Measurements from ENCODE around the gene SLC6A12.

The SLC6A12 gene

DNA sequence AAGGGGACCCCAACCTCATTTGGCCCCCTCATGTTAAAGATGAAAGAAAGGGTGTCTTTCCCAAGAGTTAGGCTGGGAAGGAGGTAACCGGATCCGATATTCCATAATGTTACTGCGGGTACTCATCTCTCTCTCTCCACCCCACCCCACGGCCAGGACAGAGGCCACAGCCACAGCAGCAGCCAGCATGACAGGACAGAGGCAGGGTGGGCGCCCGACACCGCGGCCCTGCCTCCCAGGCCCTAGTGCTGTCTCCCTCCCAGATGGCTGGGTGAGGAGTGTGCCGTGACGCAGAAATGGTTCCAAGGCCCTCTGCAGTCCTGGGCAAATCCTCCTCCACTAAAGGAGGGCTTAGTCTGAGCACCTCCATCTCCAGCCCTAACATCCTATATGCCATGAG lies 6.2 kb downstream of the SLC6A12 start:
- no peak for DNase-seq (ENCODE audit: low read depth)
- no peak for TF ChIP-seq CTCF (IDR thresholded peaks at IDR 0.05; ENCODE audit: low read depth, low read length, missing control alignments)
- no peak overlapping the region for H3K4me3 ChIP-seq (ENCODE audit: low read depth, low read length)

DNA sequence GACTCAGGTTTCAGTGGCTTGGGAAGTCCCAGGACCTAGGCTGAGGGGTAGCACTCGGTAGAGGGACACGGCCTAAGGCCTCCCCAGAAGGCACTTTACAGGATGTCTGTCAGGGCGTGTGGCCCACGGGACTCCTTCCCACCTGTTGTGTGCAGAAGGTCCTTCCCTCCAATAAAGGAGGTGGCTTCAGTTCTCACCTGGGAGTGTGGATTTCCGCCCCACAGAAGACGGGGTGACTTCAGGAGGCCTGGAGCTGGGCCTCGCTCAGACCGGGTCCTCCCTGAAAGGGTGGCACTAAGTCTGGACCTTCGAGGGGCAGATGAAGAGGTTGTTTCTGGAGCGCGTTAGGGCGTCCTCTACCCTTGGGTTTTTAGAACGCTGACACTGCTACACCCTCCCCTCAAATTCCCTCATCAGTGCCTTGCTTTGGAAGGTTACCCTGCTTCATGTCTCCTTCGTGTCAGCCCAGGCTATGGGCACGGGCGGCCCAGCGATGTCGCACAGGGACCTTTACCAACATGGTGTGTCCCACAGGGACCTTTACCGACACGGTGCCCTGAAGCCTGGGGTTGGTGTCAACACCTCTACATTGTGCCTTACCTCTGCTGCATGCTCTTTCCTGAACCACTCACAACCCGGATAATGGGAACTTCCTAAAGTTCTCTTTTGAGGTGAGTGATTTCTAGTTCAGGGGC lies 7.1 kb downstream of the SLC6A12 start:
- no peak for TF ChIP-seq CTCF (IDR thresholded peaks at IDR 0.05; ENCODE audit: low read depth, low read length, missing control alignments)
- DNase-seq (ENCODE audit: low read depth) = no peak
- H3K4me3 ChIP-seq (ENCODE audit: low read depth, low read length) = no peak overlapping the region

DNA sequence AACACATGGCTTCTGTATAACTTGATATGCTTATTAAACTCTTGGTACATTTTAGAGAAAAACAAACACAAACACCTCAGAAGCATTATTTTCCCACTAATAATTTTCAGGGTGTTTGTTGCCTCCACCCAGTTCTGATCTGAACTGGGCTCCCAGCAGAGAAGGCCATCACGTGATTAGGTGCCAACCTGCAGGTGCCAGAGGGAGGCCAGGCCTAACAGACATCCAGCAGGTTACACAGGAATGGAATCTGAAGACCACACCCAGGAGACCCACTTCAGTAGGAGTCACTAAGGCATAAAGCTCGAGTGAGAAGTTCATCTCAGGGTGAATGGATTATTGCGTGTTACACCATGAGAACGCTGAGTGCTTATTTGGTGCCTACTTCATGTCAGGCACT lies 8.9 kb downstream of the SLC6A12 start:
- no peak for TF ChIP-seq CTCF (IDR thresholded peaks at IDR 0.05; ENCODE audit: low read depth, low read length, missing control alignments)
- DNase-seq (ENCODE audit: low read depth) = no peak
- H3K4me3 ChIP-seq (ENCODE audit: low read depth, low read length) = no peak overlapping the region

DNA sequence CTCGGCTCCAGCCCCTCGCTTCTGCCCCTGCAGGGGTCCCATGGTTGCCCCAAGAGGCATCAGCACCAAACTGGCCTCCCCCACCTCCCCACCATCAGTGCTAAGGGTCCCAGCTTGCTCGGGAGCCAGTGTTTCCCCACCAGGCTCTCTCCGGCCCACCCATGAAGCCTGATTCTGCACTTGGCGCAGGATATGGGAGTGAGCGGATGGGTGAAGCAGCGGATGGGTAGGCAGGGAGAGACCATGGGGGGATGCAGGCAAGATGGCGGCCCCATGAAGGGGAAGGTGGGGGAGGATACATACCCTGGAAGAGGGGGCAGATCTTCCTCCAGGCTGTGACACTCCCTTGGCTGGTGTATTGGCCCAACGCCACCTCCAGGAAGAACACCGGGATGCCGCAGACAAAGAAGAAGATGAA lies 9.7 kb downstream of the SLC6A12 start:
- no peak overlapping the region for H3K4me3 ChIP-seq (ENCODE audit: low read depth, low read length)
- no peak for DNase-seq (ENCODE audit: low read depth)
- TF ChIP-seq CTCF (IDR thresholded peaks at IDR 0.05; ENCODE audit: low read depth, low read length, missing control alignments) = no peak

DNA sequence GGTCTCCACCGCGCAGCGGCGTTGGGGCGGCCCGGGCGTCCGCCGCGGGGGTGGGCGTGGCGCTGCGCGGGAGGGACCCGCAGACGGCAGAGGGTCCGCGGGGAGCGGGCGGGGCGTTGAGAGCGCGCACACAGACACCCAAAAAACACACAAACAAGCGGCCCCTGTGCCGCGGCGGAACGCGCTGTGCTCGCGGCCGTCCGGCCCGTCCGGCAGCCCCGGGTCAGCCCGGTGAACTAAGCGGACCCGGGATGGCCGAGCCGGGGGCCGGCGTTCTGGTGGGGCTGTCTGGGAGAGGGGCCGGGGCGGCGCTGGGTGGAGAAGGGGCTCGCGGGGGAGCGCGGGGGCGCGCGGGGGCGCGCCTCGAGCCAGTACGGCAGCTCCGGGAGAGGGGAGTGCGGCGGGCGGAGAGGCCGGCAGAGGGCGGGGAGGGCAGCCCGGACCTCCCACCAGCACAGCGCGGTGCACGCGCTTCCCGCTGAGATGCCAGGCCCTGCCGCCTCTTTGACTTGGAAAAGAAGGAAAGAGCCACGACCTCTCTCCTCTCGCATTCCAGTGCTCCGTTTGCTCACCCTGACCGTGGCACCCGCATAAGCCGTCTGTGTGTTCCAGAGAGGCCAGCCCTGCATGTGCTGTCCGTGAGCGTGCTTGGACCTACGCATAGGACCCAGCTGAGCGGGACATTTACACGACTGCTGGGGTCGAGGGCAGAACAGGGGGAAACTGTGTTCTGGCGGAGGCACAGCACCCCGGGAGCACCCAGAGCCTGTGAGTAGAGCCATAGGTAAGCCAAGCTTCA lies 10.3 kb downstream of the SLC6A12 start:
- DNase-seq (ENCODE audit: low read depth) = no peak
- H3K4me3 ChIP-seq (ENCODE audit: low read depth, low read length) = no peak overlapping the region
- TF ChIP-seq CTCF (IDR thresholded peaks at IDR 0.05; ENCODE audit: low read depth, low read length, missing control alignments) = no peak

DNA sequence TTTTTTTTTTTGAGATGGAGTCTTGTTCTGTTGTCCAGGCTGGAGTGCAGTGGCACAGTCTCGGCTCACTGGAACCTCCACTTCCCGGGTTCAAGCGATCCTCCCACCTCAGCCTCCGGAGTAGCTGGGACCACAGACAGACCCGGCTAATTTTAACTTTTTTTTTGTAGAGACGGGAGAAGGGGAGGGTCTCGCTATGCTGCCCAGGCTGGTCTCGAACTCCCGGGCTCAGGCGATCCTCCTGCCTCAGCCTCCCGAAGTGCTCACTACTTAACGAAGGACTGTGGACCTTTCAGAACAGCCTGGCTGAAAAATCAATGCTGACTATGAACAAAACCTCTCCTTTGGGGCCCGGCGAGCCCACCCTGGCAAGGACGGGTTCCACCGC lies 10.9 kb downstream of the SLC6A12 start:
- no peak for TF ChIP-seq CTCF (IDR thresholded peaks at IDR 0.05; ENCODE audit: low read depth, low read length, missing control alignments)
- no peak for DNase-seq (ENCODE audit: low read depth)
- H3K4me3 ChIP-seq (ENCODE audit: low read depth, low read length) = no peak overlapping the region

Data from GM12864 (cell line).